BE2C (cell line): ENCODE measurements around the gene TRIM36.
A peak's percentile ranks its signal among the peaks of the same experiment; 100 is the strongest.

Source experiments
- DNase-seq: peaks from one replicate; pipeline ENCODE4 v3.0.0-alpha.2; 2020
- H3K27me3 ChIP-seq: fragments of 250-450 bp; sonication (Bioruptor Pico); 2 replicates; pipeline ENCODE4 v1.5.1; 2020; ENCODE audit warnings: mild to moderate bottlenecking
- H3K36me3 ChIP-seq: fragments of 250-450 bp; sonication (Bioruptor Pico); 2 replicates; pipeline ENCODE4 v1.5.1; 2020; ENCODE audit warnings: mild to moderate bottlenecking
- H3K4me1 ChIP-seq: fragments of 250-450 bp; sonication (Bioruptor Pico); 2 replicates; pipeline ENCODE4 v1.5.1; 2020
- H3K4me3 ChIP-seq: 2 replicates; pipeline ENCODE4 v1.5.1; 2011; ENCODE audit warnings: low read depth, low read length
- H3K9me3 ChIP-seq: fragments of 250-450 bp; sonication (Bioruptor Pico); 2 replicates; pipeline ENCODE4 v1.5.1; 2020
- CTCF ChIP-seq: IDR thresholded peaks from 2 replicates; pipeline ENCODE4 v1.5.1; 2012; ENCODE audit warnings: mild to moderate bottlenecking, low read depth, low read length

The TRIM36 gene

GRCh38 chr5:115098041-115098702 lies 71.5 kb downstream of the TRIM36 start:
- DNase-seq = peak; percentile 46

GRCh38 chr5:115097236-115097635 lies 72.5 kb downstream of the TRIM36 start:
- TF ChIP-seq CTCF = no peak
- Histone ChIP-seq H3K4me1 (peaks cover 6% of the 10 kb centered on the region), H3K4me3 (no peak overlapping the region), H3K36me3 (no peaks in the 10 kb centered on the region), H3K9me3 (no peaks in the 10 kb centered on the region), H3K27me3 (no peaks in the 10 kb centered on the region)
- DNase-seq = no peak

More at GRCh38 chr5:115098041-115098702, 71.5 kb downstream of the TRIM36 start:
- no peaks in the 10 kb centered on the region for H3K9me3 ChIP-seq
- no peak overlapping the region for H3K4me3 ChIP-seq
- H3K36me3 ChIP-seq = no peaks in the 10 kb centered on the region
- peak; percentile 94 for TF ChIP-seq CTCF
- no peaks in the 10 kb centered on the region for H3K27me3 ChIP-seq
- H3K4me1 ChIP-seq = peaks cover 3% of the 10 kb centered on the region

- peaks cover 6% of the 10 kb centered on the region for H3K4me1 ChIP-seq
- no peaks in the 10 kb centered on the region for H3K9me3 ChIP-seq
- DNase-seq = no peak
- H3K27me3 ChIP-seq = no peaks in the 10 kb centered on the region
- H3K4me3 ChIP-seq = no peak overlapping the region
- TF ChIP-seq CTCF = no peak
- H3K36me3 ChIP-seq = no peaks in the 10 kb centered on the region
Observed at GRCh38 chr5:115096034-115096769, 73.5 kb downstream of the TRIM36 start.

GRCh38 chr5:115087951-115088350 lies 81.8 kb downstream of the TRIM36 start:
- H3K27me3 ChIP-seq = no peaks in the 10 kb centered on the region
- DNase-seq = no peak

GRCh38 chr5:115086473-115086872 lies 83.2 kb downstream of the TRIM36 start:
- no peak for TF ChIP-seq CTCF

More at GRCh38 chr5:115087951-115088350, 81.8 kb downstream of the TRIM36 start:
- no peaks in the 10 kb centered on the region for H3K9me3 ChIP-seq
- H3K4me3 ChIP-seq = no peak overlapping the region
- TF ChIP-seq CTCF = no peak
- H3K36me3 ChIP-seq = no peaks in the 10 kb centered on the region
- H3K4me1 ChIP-seq = 0 out of 2 replicates have a peak, but pooled peaks cover under 1% of the 10 kb centered on the region

More at GRCh38 chr5:115086473-115086872, 83.2 kb downstream of the TRIM36 start:
- H3K9me3 ChIP-seq = no peaks in the 10 kb centered on the region
- DNase-seq = no peak
- H3K27me3 ChIP-seq = no peaks in the 10 kb centered on the region
- no peaks in the 10 kb centered on the region for H3K4me1 ChIP-seq
- H3K4me3 ChIP-seq = no peak overlapping the region
- H3K36me3 ChIP-seq = no peaks in the 10 kb centered on the region
